GM12865 (cell line): ENCODE results near the gene NUP93.

ENCODE experiments used
- DNase-seq: peaks from one replicate; pipeline ENCODE4 v3.0.0; 2010; ENCODE audit warnings: low read depth
- H3K4me3 ChIP-seq: 2 replicates; pipeline ENCODE4 v1.5.1; 2011; ENCODE audit warnings: mild to moderate bottlenecking, low read depth, low read length, control low read depth
- TF ChIP-seq, protein P1 (sequence below): IDR thresholded peaks from 2 replicates; pipeline ENCODE4 v1.5.1; 2011; ENCODE audit warnings: low read length, control low read depth, low read depth, inconsistent platforms; ENCODE audit not compliant: insufficient read depth; ENCODE audit errors: missing control alignments

The NUP93 gene

GRCh38 chr16:56851671-56852400, 121.9 kb downstream of the NUP93 start:
- no peak overlapping the region for H3K4me3 ChIP-seq
- TF ChIP-seq, protein P1, sequence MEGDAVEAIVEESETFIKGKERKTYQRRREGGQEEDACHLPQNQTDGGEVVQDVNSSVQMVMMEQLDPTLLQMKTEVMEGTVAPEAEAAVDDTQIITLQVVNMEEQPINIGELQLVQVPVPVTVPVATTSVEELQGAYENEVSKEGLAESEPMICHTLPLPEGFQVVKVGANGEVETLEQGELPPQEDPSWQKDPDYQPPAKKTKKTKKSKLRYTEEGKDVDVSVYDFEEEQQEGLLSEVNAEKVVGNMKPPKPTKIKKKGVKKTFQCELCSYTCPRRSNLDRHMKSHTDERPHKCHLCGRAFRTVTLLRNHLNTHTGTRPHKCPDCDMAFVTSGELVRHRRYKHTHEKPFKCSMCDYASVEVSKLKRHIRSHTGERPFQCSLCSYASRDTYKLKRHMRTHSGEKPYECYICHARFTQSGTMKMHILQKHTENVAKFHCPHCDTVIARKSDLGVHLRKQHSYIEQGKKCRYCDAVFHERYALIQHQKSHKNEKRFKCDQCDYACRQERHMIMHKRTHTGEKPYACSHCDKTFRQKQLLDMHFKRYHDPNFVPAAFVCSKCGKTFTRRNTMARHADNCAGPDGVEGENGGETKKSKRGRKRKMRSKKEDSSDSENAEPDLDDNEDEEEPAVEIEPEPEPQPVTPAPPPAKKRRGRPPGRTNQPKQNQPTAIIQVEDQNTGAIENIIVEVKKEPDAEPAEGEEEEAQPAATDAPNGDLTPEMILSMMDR, result peak; percentile 47
- peak; percentile 33 for DNase-seq

DNA sequence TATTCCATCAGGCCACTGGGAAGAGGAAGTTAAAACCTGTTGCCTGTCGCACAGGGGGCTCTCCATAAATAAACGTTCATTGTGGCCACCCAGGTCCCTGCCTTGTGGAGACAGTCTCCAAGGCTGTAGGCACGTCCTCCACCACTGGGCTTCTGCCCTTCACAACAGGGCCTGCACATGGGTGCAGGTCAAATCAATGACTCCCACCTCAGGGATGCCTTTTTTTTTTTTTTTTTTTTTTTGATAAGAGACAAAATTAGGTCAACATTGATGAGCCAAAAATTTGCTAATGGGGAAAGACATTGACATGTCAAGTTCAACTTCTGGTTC, 122.4 kb downstream of the NUP93 start:
- TF ChIP-seq, protein P1, result no peak
- H3K4me3 ChIP-seq, result no peak overlapping the region
- no peak for DNase-seq

DNA sequence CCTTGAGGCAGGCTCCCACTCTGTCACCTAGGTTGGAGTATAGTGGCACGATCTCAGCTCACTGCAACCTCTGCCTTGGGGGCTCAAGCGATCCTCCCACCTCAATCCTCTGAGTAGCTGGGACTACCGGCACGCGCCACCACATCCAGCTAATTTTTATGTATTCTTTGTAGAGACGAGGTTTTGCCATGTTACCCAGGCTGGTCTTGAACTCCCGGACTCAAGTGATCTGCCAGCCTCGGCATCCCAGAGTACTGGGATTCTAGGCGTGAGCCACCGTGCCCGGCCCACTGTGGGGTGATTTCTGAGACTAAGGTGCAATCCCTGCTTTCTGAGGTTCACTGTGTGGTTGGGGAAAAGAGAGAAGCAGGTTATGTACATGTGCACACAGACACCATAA, 123.0 kb downstream of the NUP93 start:
- TF ChIP-seq, protein P1, result no peak
- DNase-seq, result no peak

DNA sequence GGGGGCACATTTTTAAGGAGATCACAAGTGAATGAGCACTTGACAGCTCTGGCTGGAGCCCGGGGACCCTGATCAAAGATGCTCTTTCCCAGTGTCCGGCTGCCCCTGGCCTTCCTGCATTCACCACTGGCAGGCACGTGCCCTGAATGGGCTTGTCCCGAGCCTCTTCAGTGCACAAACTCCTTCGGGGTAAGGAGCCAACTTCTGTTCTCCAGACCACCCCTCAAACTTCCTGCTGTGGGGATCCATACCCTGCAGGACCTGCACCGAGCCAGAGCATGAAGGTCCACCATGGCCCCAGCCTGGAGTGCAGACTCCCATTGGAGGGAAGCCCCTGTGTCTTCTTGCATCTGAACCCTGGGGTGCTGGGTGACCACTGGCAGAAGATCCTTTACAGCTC, 125.3 kb downstream of the NUP93 start:
- DNase-seq, result no peak
- TF ChIP-seq, protein P1, result no peak
- H3K4me3 ChIP-seq, result no peak overlapping the region

More for the DNA sequence above, 123.0 kb downstream of the NUP93 start:
- no peak overlapping the region for H3K4me3 ChIP-seq

DNA sequence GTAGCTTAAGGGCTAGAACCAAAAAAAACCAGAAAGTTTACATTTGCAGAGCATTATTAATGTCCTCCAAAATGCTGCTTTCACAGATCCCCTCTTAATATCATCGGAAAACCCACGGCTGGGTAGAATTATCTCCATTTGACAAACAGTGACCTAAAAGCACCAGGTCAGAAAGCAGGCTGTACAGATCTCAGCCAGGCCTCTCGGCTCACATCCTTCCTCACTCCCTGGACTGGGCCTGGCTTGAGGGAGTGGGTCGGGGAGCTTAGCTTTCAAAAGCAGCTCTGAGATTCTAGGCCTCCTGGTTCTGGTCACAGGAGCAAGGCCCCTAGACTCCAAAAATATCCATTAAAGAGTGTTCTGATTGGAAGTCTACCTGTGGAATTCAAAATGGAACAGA, 126.0 kb downstream of the NUP93 start:
- TF ChIP-seq, protein P1, result no peak
- no peak for DNase-seq
- H3K4me3 ChIP-seq, result no peak overlapping the region

DNA sequence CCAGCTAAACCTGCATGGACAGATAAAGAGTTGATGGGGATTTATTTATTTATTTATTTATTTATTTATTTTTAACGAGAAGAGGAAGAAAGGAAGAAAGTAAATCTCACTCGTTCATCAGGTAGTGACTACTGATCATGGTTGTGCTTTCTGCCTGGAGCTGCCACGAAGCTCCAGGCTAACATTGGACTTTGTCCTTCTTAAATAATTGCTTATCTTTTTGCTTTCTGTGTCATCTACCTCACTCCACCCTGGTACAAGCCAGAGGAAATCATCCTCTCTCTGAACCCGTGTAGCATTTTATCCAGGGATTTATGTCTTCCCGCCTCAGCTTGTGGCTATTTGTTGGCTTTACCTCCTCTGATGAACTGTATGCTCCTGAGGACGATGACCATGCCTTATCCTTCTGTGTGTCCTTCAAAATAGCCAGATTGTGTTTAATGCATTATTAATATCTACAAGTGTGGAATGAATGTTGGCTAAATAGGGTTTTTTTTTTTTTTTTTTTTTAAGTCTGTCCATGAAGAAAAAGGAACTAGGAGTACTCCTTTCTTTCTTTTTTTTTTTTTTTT, 127.0 kb downstream of the NUP93 start:
- no peak overlapping the region for H3K4me3 ChIP-seq
- TF ChIP-seq, protein P1, result no peak
- DNase-seq, result no peak

DNA sequence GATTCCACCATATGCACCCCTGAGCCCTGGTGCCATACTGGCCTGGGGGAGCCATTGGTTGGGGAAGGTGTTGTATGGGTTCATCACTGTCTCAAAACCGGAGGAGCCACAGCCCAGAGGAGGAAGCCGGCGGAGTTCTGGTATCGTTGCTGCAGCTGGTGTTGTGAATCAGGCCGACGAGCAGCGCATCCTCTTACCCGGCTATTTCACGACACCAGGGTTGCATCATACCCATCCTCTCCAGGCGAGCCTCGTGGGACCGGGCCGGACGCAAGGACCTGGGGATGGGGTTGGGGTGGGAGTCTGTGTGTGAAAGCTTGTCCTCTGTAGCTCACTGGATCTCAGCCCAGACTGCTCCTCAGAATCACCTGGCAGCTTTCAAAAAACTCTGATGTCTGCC, 128.4 kb downstream of the NUP93 start:
- TF ChIP-seq, protein P1, result no peak
- H3K4me3 ChIP-seq, result no peak overlapping the region
- DNase-seq, result peak; percentile 78
